HepG2 (cell line): Measurements from ENCODE around the gene TBC1D16. TPM values are rescaled to one million over a fixed set of nuclear protein-coding genes. Genes with fewer than 3 reads are reported as not detected.
A peak's percentile ranks its signal among the peaks of the same experiment; 100 is the strongest.

Experiments used
- CENPX ChIP-seq: sonication (generic); formaldehyde crosslinking; IDR thresholded peaks from 2 replicates; pipeline ENCODE4 v1.9.0; 2021; ENCODE audit warnings: mild to moderate bottlenecking, missing genetic modification reagents, moderate library complexity
- CREM ChIP-seq, 2 experiments: sonication (generic) in 1 of 2; formaldehyde crosslinking in 1 of 2; IDR thresholded peaks; 2 replicates each; pipeline versions ENCODE4 v1.4.0 to v1.6.1; 2016 to 2020; ENCODE audit warnings: antibody characterized with exemption in 1 of 2, mild to moderate bottlenecking in 1 of 2, missing genetic modification reagents in 1 of 2
- KLF15 ChIP-seq: sonication (generic); formaldehyde crosslinking; IDR thresholded peaks from 2 replicates; pipeline ENCODE4 v1.8.1; 2023; ENCODE audit warnings: borderline replicate concordance, mild to moderate bottlenecking, inconsistent platforms, missing genetic modification reagents, mixed read lengths
- MIER2 ChIP-seq: IDR thresholded peaks from 2 replicates; pipeline ENCODE4 v1.6.1; 2016; ENCODE audit warnings: missing biosample characterization, missing genetic modification reagents
- PAX8 ChIP-seq: sonication (generic); formaldehyde crosslinking; IDR thresholded peaks from 2 replicates; pipeline ENCODE4 v1.8.0; 2022; ENCODE audit warnings: mild to moderate bottlenecking, missing genetic modification reagents, borderline replicate concordance
- SRSF9 ChIP-seq: fragments of 200-400 bp; formaldehyde crosslinking; IDR thresholded peaks from 2 replicates; pipeline ENCODE4 v1.6.1; 2018; ENCODE audit warnings: borderline replicate concordance, mild to moderate bottlenecking, low read depth, low read length; ENCODE audit not compliant: insufficient read depth, poor library complexity, severe bottlenecking
- ZBTB8A ChIP-seq: sonication (generic); formaldehyde crosslinking; IDR thresholded peaks from 2 replicates; pipeline ENCODE4 v1.4.0; 2020; ENCODE audit warnings: mild to moderate bottlenecking, low read depth, missing genetic modification reagents, borderline replicate concordance
- ZNF589 ChIP-seq: sonication (generic); formaldehyde crosslinking; conservative IDR thresholded peaks from 2 replicates; pipeline ENCODE4 v1.8.0; 2022; ENCODE audit warnings: mild to moderate bottlenecking, moderate library complexity, missing genetic modification reagents
- ZNF841 ChIP-seq: sonication (generic); formaldehyde crosslinking; IDR thresholded peaks from 2 replicates; pipeline ENCODE4 v1.8.1; 2023; ENCODE audit warnings: missing genetic modification reagents, borderline replicate concordance
- polyA plus RNA-seq, 8 experiments: library from polyadenylated mRNA; depleted of rRNA in 3 of 8; stranded (reverse) in 7 of 8; unstranded in 1 of 8; fragments of >200 nt; fragmentation: Illumina TruSeq in 4 of 8; extraction: Trizol in 4 of 8; gene quantifications; 2 replicates each; pipeline versions ENCODE4 v1.2.1 to v1.2.3, GENCODE V29; 2011 to 2016; ENCODE audit warnings: low read depth in 4 of 8, missing spikeins in 1 of 8, mixed read lengths in 1 of 8; ENCODE audit not compliant: insufficient read depth in 1 of 8
- total RNA-seq, 5 experiments: library from RNA; depleted of rRNA; stranded (reverse); fragments of >200 nt; fragmentation: Illumina TruSeq; extraction: Trizol; gene quantifications; 2 replicates each; pipeline ENCODE4 v1.2.3, GENCODE V29; 2016; ENCODE audit warnings: low read depth in 1 of 5
- TF ChIP-seq, protein P1 (sequence below): sonication (generic); formaldehyde crosslinking; IDR thresholded peaks from 2 replicates; pipeline ENCODE4 v1.9.0; 2021; ENCODE audit warnings: missing genetic modification reagents, borderline replicate concordance
- TF ChIP-seq, protein P2 (sequence below): sonication (generic); formaldehyde crosslinking; IDR thresholded peaks from 2 replicates; pipeline ENCODE4 v1.5.0; 2020; ENCODE audit warnings: mild to moderate bottlenecking, missing genetic modification reagents
- TF ChIP-seq, protein P3 (sequence below): sonication (generic); formaldehyde crosslinking; IDR thresholded peaks from 2 replicates; pipeline ENCODE4 v1.4.0; 2020; ENCODE audit warnings: missing genetic modification reagents, low read depth, mild to moderate bottlenecking, borderline replicate concordance
- TF ChIP-seq, protein P4 (sequence below): sonication (generic); formaldehyde crosslinking; IDR thresholded peaks from 2 replicates; pipeline ENCODE4 v1.5.0; 2020; ENCODE audit warnings: mild to moderate bottlenecking, low read depth, missing genetic modification reagents, borderline replicate concordance
- TF ChIP-seq, protein P5 (sequence below): IDR thresholded peaks from 2 replicates; pipeline ENCODE4 v1.6.1; 2016; ENCODE audit warnings: control low read depth
- TF ChIP-seq, protein P6 (sequence below): sonication (generic); formaldehyde crosslinking; IDR thresholded peaks from 2 replicates; pipeline ENCODE4 v1.5.1; 2020; ENCODE audit warnings: mild to moderate bottlenecking, missing genetic modification reagents, borderline replicate concordance
- TF ChIP-seq, protein P7 (sequence below): sonication (generic); formaldehyde crosslinking; conservative IDR thresholded peaks from 2 replicates; pipeline ENCODE4 v1.8.0; 2022; ENCODE audit warnings: low read depth, missing genetic modification reagents

TBC1D16 gene
- total and polyA plus RNA-seq, 2 of the 13 experiments (the other 11 are each of a cell fraction or from before 2014, with no cell fraction given) = 14.9 to 24.9 TPM

DNA sequence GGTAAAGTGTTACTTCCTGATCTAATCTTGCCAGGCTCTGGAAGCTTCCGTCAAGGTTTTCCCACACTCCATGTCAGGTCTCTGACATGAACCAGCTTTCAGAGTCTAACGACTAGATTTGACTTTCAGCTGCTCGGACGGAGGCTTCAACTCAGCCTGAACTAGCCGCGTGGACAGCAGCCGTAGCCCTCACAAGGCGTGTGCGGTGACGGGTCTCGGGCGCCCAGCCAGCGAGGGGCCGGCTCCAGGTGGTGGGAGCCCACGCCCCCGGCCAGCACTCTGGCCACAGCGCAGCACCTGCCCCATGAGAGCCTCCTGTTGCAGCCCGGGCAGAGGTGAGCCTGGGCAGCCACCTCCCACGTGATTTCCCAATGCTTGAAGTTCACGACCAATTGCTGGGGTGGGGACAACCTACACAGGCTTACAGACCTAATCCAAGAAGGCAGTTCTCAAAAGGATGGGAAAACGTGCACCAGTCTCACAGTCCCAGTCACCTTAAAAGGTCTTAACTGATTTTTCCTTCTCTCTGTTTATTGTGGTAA lies 45.5 kb downstream of the TBC1D16 start (continued):
- TF ChIP-seq, protein P1, sequence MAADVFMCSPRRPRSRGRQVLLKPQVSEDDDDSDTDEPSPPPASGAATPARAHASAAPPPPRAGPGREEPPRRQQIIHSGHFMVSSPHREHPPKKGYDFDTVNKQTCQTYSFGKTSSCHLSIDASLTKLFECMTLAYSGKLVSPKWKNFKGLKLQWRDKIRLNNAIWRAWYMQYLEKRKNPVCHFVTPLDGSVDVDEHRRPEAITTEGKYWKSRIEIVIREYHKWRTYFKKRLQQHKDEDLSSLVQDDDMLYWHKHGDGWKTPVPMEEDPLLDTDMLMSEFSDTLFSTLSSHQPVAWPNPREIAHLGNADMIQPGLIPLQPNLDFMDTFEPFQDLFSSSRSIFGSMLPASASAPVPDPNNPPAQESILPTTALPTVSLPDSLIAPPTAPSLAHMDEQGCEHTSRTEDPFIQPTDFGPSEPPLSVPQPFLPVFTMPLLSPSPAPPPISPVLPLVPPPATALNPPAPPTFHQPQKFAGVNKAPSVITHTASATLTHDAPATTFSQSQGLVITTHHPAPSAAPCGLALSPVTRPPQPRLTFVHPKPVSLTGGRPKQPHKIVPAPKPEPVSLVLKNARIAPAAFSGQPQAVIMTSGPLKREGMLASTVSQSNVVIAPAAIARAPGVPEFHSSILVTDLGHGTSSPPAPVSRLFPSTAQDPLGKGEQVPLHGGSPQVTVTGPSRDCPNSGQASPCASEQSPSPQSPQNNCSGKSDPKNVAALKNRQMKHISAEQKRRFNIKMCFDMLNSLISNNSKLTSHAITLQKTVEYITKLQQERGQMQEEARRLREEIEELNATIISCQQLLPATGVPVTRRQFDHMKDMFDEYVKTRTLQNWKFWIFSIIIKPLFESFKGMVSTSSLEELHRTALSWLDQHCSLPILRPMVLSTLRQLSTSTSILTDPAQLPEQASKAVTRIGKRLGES = peak; percentile 95
- TF ChIP-seq MIER2 (peak; percentile 45; the same call in 1 of the 2 replicates), PAX8 (no peak), SRSF9 (no peak), ZNF589 (CRISPR knock-in tag) (0 out of 2 replicates have a peak, but pooled peaks have one; percentile 44), CREM (IDR thresholded peaks at IDR 0.05) (0 out of 2 replicates have a peak, but pooled peaks have one; percentile 24), CREM (CRISPR knock-in tag; IDR thresholded peaks at IDR 0.05) (no peak), ZBTB8A (CRISPR knock-in tag) (no peak), KLF15 (CRISPR knock-in tag) (no peak), ZNF841 (CRISPR knock-in tag) (no peak), CENPX (CRISPR knock-in tag) (no peak)
- TF ChIP-seq, protein P2, sequence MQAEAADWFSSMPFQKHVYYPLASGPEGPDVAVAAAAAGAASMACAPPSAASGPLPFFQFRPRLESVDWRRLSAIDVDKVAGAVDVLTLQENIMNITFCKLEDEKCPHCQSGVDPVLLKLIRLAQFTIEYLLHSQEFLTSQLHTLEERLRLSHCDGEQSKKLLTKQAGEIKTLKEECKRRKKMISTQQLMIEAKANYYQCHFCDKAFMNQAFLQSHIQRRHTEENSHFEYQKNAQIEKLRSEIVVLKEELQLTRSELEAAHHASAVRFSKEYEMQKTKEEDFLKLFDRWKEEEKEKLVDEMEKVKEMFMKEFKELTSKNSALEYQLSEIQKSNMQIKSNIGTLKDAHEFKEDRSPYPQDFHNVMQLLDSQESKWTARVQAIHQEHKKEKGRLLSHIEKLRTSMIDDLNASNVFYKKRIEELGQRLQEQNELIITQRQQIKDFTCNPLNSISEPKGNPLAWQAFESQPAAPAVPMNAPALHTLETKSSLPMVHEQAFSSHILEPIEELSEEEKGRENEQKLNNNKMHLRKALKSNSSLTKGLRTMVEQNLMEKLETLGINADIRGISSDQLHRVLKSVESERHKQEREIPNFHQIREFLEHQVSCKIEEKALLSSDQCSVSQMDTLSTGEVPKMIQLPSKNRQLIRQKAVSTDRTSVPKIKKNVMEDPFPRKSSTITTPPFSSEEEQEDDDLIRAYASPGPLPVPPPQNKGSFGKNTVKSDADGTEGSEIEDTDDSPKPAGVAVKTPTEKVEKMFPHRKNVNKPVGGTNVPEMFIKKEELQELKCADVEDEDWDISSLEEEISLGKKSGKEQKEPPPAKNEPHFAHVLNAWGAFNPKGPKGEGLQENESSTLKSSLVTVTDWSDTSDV (CRISPR knock-in tag) = no peak
- TF ChIP-seq, protein P3, sequence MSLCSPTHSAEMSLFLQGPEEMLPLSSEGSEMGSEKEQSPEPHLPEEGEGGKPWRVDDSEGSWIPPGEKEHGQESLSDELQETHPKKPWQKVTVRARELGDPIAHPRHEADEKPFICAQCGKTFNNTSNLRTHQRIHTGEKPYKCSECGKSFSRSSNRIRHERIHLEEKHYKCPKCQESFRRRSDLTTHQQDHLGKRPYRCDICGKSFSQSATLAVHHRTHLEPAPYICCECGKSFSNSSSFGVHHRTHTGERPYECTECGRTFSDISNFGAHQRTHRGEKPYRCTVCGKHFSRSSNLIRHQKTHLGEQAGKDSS (CRISPR knock-in tag) = peak; percentile 36
- TF ChIP-seq, protein P4, sequence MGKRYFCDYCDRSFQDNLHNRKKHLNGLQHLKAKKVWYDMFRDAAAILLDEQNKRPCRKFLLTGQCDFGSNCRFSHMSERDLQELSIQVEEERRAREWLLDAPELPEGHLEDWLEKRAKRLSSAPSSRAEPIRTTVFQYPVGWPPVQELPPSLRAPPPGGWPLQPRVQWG (CRISPR knock-in tag) = no peak
- TF ChIP-seq, protein P5, sequence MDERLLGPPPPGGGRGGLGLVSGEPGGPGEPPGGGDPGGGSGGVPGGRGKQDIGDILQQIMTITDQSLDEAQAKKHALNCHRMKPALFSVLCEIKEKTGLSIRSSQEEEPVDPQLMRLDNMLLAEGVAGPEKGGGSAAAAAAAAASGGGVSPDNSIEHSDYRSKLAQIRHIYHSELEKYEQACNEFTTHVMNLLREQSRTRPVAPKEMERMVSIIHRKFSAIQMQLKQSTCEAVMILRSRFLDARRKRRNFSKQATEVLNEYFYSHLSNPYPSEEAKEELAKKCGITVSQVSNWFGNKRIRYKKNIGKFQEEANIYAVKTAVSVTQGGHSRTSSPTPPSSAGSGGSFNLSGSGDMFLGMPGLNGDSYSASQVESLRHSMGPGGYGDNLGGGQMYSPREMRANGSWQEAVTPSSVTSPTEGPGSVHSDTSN = no peak
- TF ChIP-seq, protein P6, sequence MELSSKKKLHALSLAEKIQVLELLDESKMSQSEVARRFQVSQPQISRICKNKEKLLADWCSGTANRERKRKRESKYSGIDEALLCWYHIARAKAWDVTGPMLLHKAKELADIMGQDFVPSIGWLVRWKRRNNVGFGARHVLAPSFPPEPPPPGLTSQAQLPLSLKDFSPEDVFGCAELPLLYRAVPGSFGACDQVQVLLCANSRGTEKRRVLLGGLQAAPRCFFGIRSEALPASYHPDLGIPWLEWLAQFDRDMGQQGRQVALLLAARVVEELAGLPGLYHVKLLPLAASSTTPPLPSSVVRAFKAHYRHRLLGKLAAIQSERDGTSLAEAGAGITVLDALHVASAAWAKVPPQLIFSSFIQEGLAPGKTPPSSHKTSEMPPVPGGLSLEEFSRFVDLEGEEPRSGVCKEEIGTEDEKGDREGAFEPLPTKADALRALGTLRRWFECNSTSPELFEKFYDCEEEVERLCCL = no peak
- TF ChIP-seq, protein P7, sequence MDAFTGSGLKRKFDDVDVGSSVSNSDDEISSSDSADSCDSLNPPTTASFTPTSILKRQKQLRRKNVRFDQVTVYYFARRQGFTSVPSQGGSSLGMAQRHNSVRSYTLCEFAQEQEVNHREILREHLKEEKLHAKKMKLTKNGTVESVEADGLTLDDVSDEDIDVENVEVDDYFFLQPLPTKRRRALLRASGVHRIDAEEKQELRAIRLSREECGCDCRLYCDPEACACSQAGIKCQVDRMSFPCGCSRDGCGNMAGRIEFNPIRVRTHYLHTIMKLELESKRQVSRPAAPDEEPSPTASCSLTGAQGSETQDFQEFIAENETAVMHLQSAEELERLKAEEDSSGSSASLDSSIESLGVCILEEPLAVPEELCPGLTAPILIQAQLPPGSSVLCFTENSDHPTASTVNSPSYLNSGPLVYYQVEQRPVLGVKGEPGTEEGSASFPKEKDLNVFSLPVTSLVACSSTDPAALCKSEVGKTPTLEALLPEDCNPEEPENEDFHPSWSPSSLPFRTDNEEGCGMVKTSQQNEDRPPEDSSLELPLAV (CRISPR knock-in tag) = no peak
